ENCODE results near the gene VTI1B. TPM values are rescaled to one million over a fixed set of nuclear protein-coding genes. Genes with fewer than 3 reads are reported as not detected.
"Not testable (repeated sequence)": the region's sequence is repeated elsewhere in the genome, so short reads cannot be mapped to it uniquely, and the experiment has no call there.

The VTI1B gene
- total RNA-seq, 1 donor from 2014 or later, result 125 TPM

GRCh38 chr14:67607646-67608045 is 66.8 kb downstream of the VTI1B start:
- H3K27ac ChIP-seq (replicated peaks), result no peak overlapping the region
- no peaks in the 10 kb centered on the region for H3K36me3 ChIP-seq
- TF ChIP-seq CTCF (IDR thresholded peaks at IDR 0.05; ENCODE audit: borderline replicate concordance), result no peak
- H3K27me3 ChIP-seq (ENCODE audit: low read depth), result peaks cover 9% of the 10 kb centered on the region
- no peaks in the 10 kb centered on the region for H3K4me1 ChIP-seq
- no peaks in the 10 kb centered on the region for H3K9me3 ChIP-seq (replicated peaks)
- DNase-seq, result no peak
- no peak overlapping the region for H3K4me3 ChIP-seq
- intact Hi-C loops (cut with micrococcal nuclease), result no loop called here

- DNase-seq, result no peak
- TF ChIP-seq CTCF (IDR thresholded peaks at IDR 0.05; ENCODE audit: borderline replicate concordance), result no peak
These were observed 71.4 kb downstream of the VTI1B start for GRCh38 chr14:67602995-67603545.

GRCh38 chr14:67602076-67602475 is 72.4 kb downstream of the VTI1B start:
- H3K4me3 ChIP-seq, result no peak overlapping the region
- peaks cover 20% of the 10 kb centered on the region for H3K4me1 ChIP-seq
- no peaks in the 10 kb centered on the region for H3K9me3 ChIP-seq (replicated peaks)
- no peak overlapping the region for H3K27ac ChIP-seq (replicated peaks)
- no peak for DNase-seq
- peaks cover 4% of the 10 kb centered on the region for H3K27me3 ChIP-seq (ENCODE audit: low read depth)
- intact Hi-C loops (cut with micrococcal nuclease), result no loop called here
- no peaks in the 10 kb centered on the region for H3K36me3 ChIP-seq
- TF ChIP-seq CTCF (IDR thresholded peaks at IDR 0.05; ENCODE audit: borderline replicate concordance), result no peak

More at GRCh38 chr14:67602995-67603545, 71.4 kb downstream of the VTI1B start:
- H3K36me3 ChIP-seq, result no peaks in the 10 kb centered on the region
- H3K27me3 ChIP-seq (ENCODE audit: low read depth), result peaks cover 4% of the 10 kb centered on the region
- intact Hi-C loops (cut with micrococcal nuclease), result no loop called here
- H3K27ac ChIP-seq (replicated peaks), result no peak overlapping the region
- peaks cover 20% of the 10 kb centered on the region for H3K4me1 ChIP-seq
- H3K9me3 ChIP-seq (replicated peaks), result no peaks in the 10 kb centered on the region
- no peak overlapping the region for H3K4me3 ChIP-seq

- Histone ChIP-seq H3K4me1 (peaks cover 20% of the 10 kb centered on the region), H3K4me3 (peak overlapping the region; percentile 89), H3K27ac (replicated peaks) (peak overlapping the region; percentile 93)
- DNase-seq; intact Hi-C loops (cut with micrococcal nuclease); H3K27me3 ChIP-seq (ENCODE audit: low read depth); H3K36me3 ChIP-seq; H3K9me3 ChIP-seq (replicated peaks): not testable (repeated sequence)
These were observed 73.9 kb downstream of the VTI1B start for GRCh38 chr14:67600562-67600974.

GRCh38 chr14:67599698-67600561 is 74.5 kb downstream of the VTI1B start, which contains the start of gene PIGH:
TSS of gene PIGH (minus strand) at chr14:67600268. CDS start at chr14:67600203, 65 bp downstream.
- Histone ChIP-seq H3K36me3 (peaks cover 8% of the 10 kb centered on the region), H3K27ac (replicated peaks) (peak within 1 kb of the TSS; percentile 93), H3K27me3 (ENCODE audit: low read depth) (no peaks in the 10 kb centered on the region), H3K9me3 (replicated peaks) (no peaks in the 10 kb centered on the region), H3K4me1 (peaks cover 20% of the 10 kb centered on the region), H3K4me3 (peak within 1 kb of the TSS; percentile 89)
- peak; percentile 70 for TF ChIP-seq CTCF (IDR thresholded peaks at IDR 0.05; ENCODE audit: borderline replicate concordance)
- DNase-seq, result peak; percentile 91
- intact Hi-C loops (cut with micrococcal nuclease), result no loop called here

Other genes with a start within 250 kb of the VTI1B start
- 1.4 TPM for gene TMEM229B, start 185.9 kb downstream of the VTI1B start, total RNA-seq
- 3.7 TPM for gene PLEKHH1, start 141.3 kb downstream of the VTI1B start, total RNA-seq
- gene PIGH, start 74.4 kb downstream of the VTI1B start, total RNA-seq, result 12.8 TPM
- 1.2 TPM for gene ARG2, start 54.7 kb downstream of the VTI1B start, total RNA-seq
- 13.9 TPM for gene RDH11, start 21.1 kb upstream of the VTI1B start, total RNA-seq
- gene RDH12, start 27.3 kb upstream of the VTI1B start, total RNA-seq, result not detected
- gene ZFYVE26, start 142.0 kb upstream of the VTI1B start, total RNA-seq, result 13.3 TPM
- 2.4 TPM for gene RAD51B, start 145.1 kb upstream of the VTI1B start, total RNA-seq

All from left ventricle myocardium inferior (tissue), 1 donor.